GF-D8 (cell line): Measurements from ENCODE around the gene TCEA2.

ENCODE experiments used
- DNase-seq: peaks from one replicate; lab custom pipeline; 2025; lab: John Stamatoyannopoulos, UW

The TCEA2 gene

GRCh38 chr20:64062596-64063388, at the start of gene TCEA2:
Gene TCEA2, plus strand, starts transcription at chr20:64063198. Its CDS starts 115 bp downstream, at chr20:64063313.
- peak; percentile 80 for DNase-seq

- no peak for DNase-seq
Measured at GRCh38 chr20:64015635-64016034, 47.4 kb upstream of the TCEA2 start.

- no peak for DNase-seq
Measured at GRCh38 chr20:64021124-64021975, 41.6 kb upstream of the TCEA2 start.

- DNase-seq: no peak
Measured at GRCh38 chr20:64022671-64023360, 40.2 kb upstream of the TCEA2 start.

GRCh38 chr20:64023361-64024140, 39.4 kb upstream of the TCEA2 start:
- no peak for DNase-seq

GRCh38 chr20:64024141-64024990, 38.6 kb upstream of the TCEA2 start:
- no peak for DNase-seq

GRCh38 chr20:64025101-64025825, 37.7 kb upstream of the TCEA2 start:
- no peak for DNase-seq

GRCh38 chr20:64025826-64026412, 37.1 kb upstream of the TCEA2 start:
- DNase-seq: no peak

- DNase-seq: no peak
Measured at GRCh38 chr20:64027981-64028685, 34.9 kb upstream of the TCEA2 start.

GRCh38 chr20:64029293-64030117, 33.5 kb upstream of the TCEA2 start:
- no peak for DNase-seq

GRCh38 chr20:64030371-64031134, 32.4 kb upstream of the TCEA2 start:
- no peak for DNase-seq

GRCh38 chr20:64031822-64032314, 31.1 kb upstream of the TCEA2 start:
- DNase-seq: no peak

GRCh38 chr20:64032706-64033624, 30.0 kb upstream of the TCEA2 start:
- no peak for DNase-seq

- no peak for DNase-seq
Measured at GRCh38 chr20:64033981-64034493, 29.0 kb upstream of the TCEA2 start.

- DNase-seq: no peak
Measured at GRCh38 chr20:64035066-64035932, 27.7 kb upstream of the TCEA2 start.
